ENCODE data around the gene NHS. TPM values are rescaled to one million over a fixed set of nuclear protein-coding genes. Genes with fewer than 3 reads are reported as not detected.

The NHS gene
- total and polyA plus RNA-seq, 2 of the 13 experiments (the other 11 are each of a cell fraction or from before 2014, with no cell fraction given), result 0.02 TPM; not detected in 1

DNA sequence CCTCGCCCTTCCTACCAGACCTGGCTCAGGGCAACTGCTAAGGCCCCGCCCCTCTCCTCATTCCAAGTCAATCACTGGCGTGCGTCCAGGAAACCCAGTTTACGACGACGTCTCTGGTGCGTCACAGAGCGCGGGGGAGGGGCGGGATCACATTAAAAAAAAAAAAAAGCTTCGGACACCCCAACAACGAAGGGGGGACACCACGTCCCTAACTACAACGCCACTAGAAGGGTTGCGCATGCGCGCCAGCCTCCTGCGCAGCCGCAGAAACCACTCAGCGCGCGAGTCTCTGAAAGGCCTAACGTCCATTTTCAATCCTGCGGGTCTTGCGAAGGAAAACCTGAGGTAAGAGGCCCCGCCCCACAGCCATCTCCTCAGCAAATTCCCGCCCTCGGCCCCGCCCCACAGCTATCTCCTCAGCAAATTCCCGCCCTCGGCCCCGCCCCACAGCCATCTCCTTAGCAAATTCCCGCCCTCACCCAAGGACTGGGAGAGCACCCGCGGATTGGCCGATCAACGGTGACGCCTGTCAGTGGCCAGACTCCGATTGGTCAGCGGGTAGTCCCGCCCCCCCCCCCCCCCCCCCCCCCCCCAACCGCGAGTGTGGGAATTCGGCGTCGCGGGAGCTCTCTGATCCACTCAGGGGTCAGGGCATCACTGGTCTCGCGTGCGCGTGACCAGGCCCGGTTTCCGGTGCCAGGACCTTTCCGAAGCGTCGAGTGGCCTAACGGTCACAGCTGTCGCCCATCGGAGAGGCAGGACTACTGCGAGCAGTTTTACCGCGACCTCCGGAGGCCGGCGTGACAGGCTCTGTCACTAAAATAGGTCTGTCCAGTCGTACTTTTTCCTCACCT lies 362.1 kb downstream of the NHS start, which contains the start of gene SCML1 (continued):
- TF ChIP-seq MTERF4 (CRISPR knock-in tag; IDR thresholded peaks at IDR 0.05) (no peak), DR1 (CRISPR knock-in tag; IDR thresholded peaks at IDR 0.05) (no peak), MAFG (CRISPR knock-in tag; IDR thresholded peaks at IDR 0.05) (no peak), ZBTB7A (CRISPR knock-in tag; IDR thresholded peaks at IDR 0.05) (no peak), SNAI1 (CRISPR knock-in tag; IDR thresholded peaks at IDR 0.05; ENCODE audit: borderline replicate concordance) (no peak; the same call in 1 of the 2 replicates), SALL1 (CRISPR knock-in tag; IDR thresholded peaks at IDR 0.05) (peak; percentile 42; the same call in 1 of the 2 replicates), BORCS8-MEF2B (CRISPR knock-in tag; IDR thresholded peaks at IDR 0.05) (no peak), CTCF (CRISPR knock-in tag; IDR thresholded peaks at IDR 0.05) (no peak), YEATS4 (CRISPR knock-in tag; IDR thresholded peaks at IDR 0.05; ENCODE audit: borderline replicate concordance) (0 out of 2 replicates have a peak, but pooled peaks have one; percentile 1), SIN3A (IDR thresholded peaks at IDR 0.05; ENCODE audit: borderline replicate concordance, low read depth, low read length) (peak; percentile 50; the same call in 1 of the 2 replicates), ZNF234 (CRISPR knock-in tag; conservative IDR thresholded peaks at IDR 0.05) (no peak), ZNF543 (CRISPR knock-in tag; IDR thresholded peaks at IDR 0.05) (no peak), ZNF331 (CRISPR knock-in tag; IDR thresholded peaks at IDR 0.05) (no peak)
- TF ChIP-seq, protein P1, sequence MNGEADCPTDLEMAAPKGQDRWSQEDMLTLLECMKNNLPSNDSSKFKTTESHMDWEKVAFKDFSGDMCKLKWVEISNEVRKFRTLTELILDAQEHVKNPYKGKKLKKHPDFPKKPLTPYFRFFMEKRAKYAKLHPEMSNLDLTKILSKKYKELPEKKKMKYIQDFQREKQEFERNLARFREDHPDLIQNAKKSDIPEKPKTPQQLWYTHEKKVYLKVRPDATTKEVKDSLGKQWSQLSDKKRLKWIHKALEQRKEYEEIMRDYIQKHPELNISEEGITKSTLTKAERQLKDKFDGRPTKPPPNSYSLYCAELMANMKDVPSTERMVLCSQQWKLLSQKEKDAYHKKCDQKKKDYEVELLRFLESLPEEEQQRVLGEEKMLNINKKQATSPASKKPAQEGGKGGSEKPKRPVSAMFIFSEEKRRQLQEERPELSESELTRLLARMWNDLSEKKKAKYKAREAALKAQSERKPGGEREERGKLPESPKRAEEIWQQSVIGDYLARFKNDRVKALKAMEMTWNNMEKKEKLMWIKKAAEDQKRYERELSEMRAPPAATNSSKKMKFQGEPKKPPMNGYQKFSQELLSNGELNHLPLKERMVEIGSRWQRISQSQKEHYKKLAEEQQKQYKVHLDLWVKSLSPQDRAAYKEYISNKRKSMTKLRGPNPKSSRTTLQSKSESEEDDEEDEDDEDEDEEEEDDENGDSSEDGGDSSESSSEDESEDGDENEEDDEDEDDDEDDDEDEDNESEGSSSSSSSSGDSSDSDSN (CRISPR knock-in tag; IDR thresholded peaks at IDR 0.05), result no peak
